ENCODE results near the gene KLHL30. TPM values are rescaled to one million over a fixed set of nuclear protein-coding genes. Genes with fewer than 3 reads are reported as not detected.

KLHL30 gene
- total RNA-seq, 2 donors from 2014 or later: 24.9 to 29.0 TPM

DNA sequence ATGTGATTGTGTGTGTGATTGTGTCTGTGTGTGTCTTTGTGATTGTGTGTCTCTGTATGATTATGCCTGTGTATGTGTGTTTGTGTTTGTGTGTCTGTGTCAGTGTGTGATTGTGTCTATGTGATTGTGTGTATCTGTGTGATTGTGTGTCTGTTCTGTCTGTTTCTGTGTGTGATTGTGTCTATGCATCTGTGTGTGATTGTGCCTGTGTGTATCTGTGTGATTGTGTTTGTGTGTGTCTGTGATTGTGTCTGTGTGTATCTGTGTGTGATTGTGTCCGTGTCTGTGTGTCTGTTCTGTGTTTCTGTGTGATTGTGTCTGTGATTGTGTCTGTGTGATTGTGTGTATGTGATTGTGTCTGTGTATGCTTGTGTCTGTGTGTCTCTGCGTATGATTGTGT lies 12.1 kb upstream of the KLHL30 start:
- DNase-seq (ENCODE audit: low spot score): no peak
- Histone ChIP-seq H3K9me3 (no peaks in the 10 kb centered on the region), H3K4me1 (peaks cover 0 to 6% of the 10 kb centered on the region in 2 donors), H3K4me3 (no peak overlapping the region), H3K27me3 (no peaks in the 10 kb centered on the region), H3K36me3 (no peaks in the 10 kb centered on the region), H3K27ac (no peak overlapping the region)
- TF ChIP-seq, protein P1, sequence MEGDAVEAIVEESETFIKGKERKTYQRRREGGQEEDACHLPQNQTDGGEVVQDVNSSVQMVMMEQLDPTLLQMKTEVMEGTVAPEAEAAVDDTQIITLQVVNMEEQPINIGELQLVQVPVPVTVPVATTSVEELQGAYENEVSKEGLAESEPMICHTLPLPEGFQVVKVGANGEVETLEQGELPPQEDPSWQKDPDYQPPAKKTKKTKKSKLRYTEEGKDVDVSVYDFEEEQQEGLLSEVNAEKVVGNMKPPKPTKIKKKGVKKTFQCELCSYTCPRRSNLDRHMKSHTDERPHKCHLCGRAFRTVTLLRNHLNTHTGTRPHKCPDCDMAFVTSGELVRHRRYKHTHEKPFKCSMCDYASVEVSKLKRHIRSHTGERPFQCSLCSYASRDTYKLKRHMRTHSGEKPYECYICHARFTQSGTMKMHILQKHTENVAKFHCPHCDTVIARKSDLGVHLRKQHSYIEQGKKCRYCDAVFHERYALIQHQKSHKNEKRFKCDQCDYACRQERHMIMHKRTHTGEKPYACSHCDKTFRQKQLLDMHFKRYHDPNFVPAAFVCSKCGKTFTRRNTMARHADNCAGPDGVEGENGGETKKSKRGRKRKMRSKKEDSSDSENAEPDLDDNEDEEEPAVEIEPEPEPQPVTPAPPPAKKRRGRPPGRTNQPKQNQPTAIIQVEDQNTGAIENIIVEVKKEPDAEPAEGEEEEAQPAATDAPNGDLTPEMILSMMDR (IDR thresholded peaks at IDR 0.05): no peak

GRCh38 chr2:238126775-238127164 lies 11.7 kb upstream of the KLHL30 start:
- TF ChIP-seq, protein P1 (IDR thresholded peaks at IDR 0.05): no peak
- H3K27ac ChIP-seq: no peak overlapping the region
- no peak for DNase-seq (ENCODE audit: low spot score)
- no peaks in the 10 kb centered on the region for H3K9me3 ChIP-seq
- H3K4me1 ChIP-seq: peaks cover 0 to 6% of the 10 kb centered on the region in 2 donors
- H3K4me3 ChIP-seq: no peak overlapping the region
- no peaks in the 10 kb centered on the region for H3K36me3 ChIP-seq
- H3K27me3 ChIP-seq: no peaks in the 10 kb centered on the region

DNA sequence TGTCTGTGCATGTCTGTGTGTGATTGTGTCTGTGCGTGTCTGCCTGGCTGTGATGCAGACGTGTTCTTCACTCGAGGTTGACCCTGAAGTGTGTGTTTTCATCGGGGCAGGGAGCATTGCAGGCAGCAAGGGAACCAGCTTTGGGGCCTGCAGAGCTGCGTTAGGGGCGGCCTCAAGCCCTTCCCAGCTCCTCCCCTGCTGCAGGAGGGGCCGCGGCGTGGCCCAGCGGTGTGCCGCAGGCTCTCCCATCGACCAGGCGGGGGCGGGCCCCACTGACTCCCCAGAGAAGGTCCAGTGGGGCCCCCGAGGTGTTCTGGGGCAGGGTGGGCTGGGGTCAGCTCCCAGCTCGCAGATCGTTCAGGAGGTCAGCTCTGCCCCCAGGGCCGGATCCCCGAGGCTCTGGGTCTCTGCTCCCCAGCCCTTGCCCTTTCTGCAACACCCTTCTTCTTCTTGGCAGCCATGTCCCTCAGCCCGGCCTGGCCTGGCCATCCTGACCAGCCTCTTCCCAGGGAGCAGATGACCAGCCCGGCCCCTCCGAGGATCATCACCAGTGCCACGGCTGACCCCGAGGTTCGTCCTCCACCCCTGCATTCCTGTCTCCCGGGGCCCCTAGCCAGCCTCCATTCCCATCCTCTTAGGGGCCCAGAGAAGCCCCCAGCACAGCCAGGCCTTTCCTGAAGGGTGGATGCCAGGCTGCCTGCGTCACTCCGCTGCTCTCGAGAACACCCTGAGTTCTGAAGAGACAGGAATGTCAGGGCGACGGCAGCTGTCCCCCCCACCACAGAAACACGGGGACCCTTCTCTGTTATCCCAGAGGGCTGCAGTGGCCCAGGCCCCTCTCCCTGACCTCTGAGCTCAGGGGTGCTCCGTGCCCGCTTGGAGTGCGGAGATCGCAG lies 11.1 kb upstream of the KLHL30 start:
- DNase-seq (ENCODE audit: low spot score): no peak
- TF ChIP-seq, protein P1 (IDR thresholded peaks at IDR 0.05): peak in 1 of 2 donors; percentile 31
- Histone ChIP-seq H3K27me3 (no peaks in the 10 kb centered on the region), H3K4me1 (peaks cover 0 to 6% of the 10 kb centered on the region in 2 donors), H3K36me3 (no peaks in the 10 kb centered on the region), H3K4me3 (no peak overlapping the region), H3K27ac (no peak overlapping the region), H3K9me3 (no peaks in the 10 kb centered on the region)

- Histone ChIP-seq H3K9me3 (no peaks in the 10 kb centered on the region), H3K36me3 (no peaks in the 10 kb centered on the region), H3K27me3 (no peaks in the 10 kb centered on the region), H3K4me3 (no peak overlapping the region), H3K4me1 (peaks cover 0 to 6% of the 10 kb centered on the region in 2 donors), H3K27ac (no peak overlapping the region)
- TF ChIP-seq, protein P1 (IDR thresholded peaks at IDR 0.05): no peak
- no peak for DNase-seq (ENCODE audit: low spot score)
These were observed 10.4 kb upstream of the KLHL30 start for GRCh38 chr2:238128061-238128440.

GRCh38 chr2:238128534-238129001 lies 9.9 kb upstream of the KLHL30 start:
- no peak overlapping the region for H3K27ac ChIP-seq
- no peak for DNase-seq (ENCODE audit: low spot score)
- no peaks in the 10 kb centered on the region for H3K36me3 ChIP-seq
- TF ChIP-seq, protein P1 (IDR thresholded peaks at IDR 0.05): no peak
- H3K4me1 ChIP-seq: peaks cover 0 to 6% of the 10 kb centered on the region in 2 donors
- H3K4me3 ChIP-seq: no peak overlapping the region
- no peaks in the 10 kb centered on the region for H3K9me3 ChIP-seq
- no peaks in the 10 kb centered on the region for H3K27me3 ChIP-seq

Measured in right atrium auricular region (tissue), 2 donors.